ENCODE data around the gene GABRP.
"Not testable (repeated sequence)": the region's sequence is repeated elsewhere in the genome, so short reads cannot be mapped to it uniquely, and the experiment has no call there.

The GABRP gene

DNA sequence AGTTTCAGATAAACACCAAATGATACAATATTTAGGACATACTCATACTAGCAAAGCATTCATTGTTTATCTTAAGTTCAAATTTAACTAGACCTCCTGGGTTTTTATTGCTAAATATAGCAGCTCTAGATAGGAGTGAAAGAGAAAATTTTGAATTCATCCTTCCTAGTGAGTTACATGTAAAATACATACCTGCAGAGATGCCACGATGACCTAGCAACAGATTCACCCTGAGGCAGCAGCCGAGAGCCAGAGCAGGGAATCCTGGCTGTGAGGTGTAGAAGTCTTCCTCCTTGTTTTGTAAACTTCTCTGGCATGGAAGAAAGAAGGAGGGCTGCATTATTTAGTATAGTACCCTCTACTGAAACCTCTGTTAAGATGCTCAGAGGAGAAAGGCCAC is 25.9 kb upstream of the GABRP start:
- CTCF ChIA-PET: no interaction called here
- DNase-seq (ENCODE audit: low read depth, low spot score): no peak
- POLR2A ChIA-PET: no interaction called here
- H3K4me3 ChIP-seq (ENCODE audit: low read depth, low read length): no peak overlapping the region
- TF ChIP-seq, protein P1, sequence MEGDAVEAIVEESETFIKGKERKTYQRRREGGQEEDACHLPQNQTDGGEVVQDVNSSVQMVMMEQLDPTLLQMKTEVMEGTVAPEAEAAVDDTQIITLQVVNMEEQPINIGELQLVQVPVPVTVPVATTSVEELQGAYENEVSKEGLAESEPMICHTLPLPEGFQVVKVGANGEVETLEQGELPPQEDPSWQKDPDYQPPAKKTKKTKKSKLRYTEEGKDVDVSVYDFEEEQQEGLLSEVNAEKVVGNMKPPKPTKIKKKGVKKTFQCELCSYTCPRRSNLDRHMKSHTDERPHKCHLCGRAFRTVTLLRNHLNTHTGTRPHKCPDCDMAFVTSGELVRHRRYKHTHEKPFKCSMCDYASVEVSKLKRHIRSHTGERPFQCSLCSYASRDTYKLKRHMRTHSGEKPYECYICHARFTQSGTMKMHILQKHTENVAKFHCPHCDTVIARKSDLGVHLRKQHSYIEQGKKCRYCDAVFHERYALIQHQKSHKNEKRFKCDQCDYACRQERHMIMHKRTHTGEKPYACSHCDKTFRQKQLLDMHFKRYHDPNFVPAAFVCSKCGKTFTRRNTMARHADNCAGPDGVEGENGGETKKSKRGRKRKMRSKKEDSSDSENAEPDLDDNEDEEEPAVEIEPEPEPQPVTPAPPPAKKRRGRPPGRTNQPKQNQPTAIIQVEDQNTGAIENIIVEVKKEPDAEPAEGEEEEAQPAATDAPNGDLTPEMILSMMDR (IDR thresholded peaks at IDR 0.05; ENCODE audit: insufficient read depth, low read length, missing control alignments): no peak

DNA sequence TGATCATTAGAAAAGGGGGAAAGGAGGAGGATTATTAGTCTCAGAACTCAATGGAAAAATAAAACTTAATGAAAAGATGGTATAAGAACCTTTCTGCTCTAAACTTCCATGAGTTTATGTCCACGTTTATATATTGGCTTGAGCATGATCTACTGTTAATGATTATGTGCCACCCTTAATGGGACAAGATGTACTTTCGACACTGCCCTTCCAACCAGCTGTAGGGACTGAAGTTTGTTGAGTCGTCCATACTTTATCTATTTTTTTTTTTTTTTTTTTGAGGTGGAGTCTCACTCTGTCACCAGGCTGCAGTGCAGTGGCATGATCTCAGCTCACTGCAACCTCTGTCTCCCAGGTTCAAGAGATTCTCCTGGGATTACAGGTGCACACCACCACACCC is 25.0 kb upstream of the GABRP start:
- ChIA-PET POLR2A (no interaction called here), CTCF (interaction anchor here (0.8 kb wide), 1 partner anchor 33 kb away, joined by 3 read pairs; no protein-coding TSS in a partner anchor)
- no peak for DNase-seq (ENCODE audit: low read depth, low spot score)
- no peak overlapping the region for H3K4me3 ChIP-seq (ENCODE audit: low read depth, low read length)
- TF ChIP-seq, protein P1 (IDR thresholded peaks at IDR 0.05; ENCODE audit: insufficient read depth, low read length, missing control alignments): no peak

DNA sequence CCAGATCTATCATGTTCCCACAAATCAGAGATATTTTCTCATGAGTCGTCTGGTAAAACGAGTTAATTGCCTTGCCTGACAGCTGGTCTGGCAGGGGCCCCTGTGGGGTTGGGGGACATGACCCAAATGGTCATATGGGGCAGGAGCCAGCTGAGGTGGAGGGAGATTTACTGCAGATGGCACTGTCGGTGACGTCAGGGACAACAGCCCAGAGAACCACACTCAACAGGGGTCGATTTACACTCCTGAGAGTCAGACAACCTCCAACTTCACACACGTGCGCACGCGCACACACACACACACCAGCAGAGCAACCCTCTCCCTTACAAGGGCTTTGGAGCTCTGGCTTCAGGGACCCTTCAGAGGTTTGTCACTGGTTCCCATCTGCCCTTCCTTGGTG is 23.4 kb upstream of the GABRP start:
- no peak for DNase-seq (ENCODE audit: low read depth, low spot score)
- H3K4me3 ChIP-seq (ENCODE audit: low read depth, low read length): no peak overlapping the region
- CTCF ChIA-PET: no interaction called here
- POLR2A ChIA-PET: no interaction called here
- TF ChIP-seq, protein P1 (IDR thresholded peaks at IDR 0.05; ENCODE audit: insufficient read depth, low read length, missing control alignments): no peak

DNA sequence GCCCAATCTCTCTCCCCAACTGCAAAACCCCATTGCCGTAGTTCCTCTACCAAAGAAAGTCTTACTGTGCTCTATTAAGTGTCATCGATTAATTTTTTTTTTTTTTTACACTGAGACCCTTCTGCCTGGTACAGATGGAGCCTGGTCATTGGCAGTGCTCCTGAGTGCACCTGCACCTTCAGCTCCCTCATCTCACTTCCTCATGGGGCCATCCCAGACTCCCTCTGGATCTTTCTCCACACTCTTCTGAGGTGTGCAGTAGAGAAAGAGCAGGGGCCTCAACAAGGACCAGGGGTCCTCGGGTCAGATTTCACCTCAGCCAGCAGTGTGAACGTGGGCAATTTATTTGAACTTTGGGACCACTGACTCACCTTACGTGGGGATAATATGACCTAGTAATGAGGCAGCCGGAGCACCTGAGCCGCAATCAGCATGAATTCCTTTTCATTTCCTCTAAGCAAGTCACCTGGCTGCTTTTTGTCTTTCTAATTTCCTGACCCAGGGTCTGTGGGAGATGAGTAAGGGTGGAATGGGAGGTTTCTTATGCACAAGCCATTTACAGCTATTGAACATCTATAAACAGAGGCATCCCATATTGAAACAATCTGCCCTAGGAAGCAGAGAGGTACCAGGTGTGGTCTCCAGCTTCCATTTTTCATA is 22.3 kb upstream of the GABRP start:
- TF ChIP-seq, protein P1 (IDR thresholded peaks at IDR 0.05; ENCODE audit: insufficient read depth, low read length, missing control alignments): no peak
- no peak overlapping the region for H3K4me3 ChIP-seq (ENCODE audit: low read depth, low read length)
- ChIA-PET CTCF (no interaction called here), POLR2A (no interaction called here)
- DNase-seq (ENCODE audit: low read depth, low spot score): no peak

DNA sequence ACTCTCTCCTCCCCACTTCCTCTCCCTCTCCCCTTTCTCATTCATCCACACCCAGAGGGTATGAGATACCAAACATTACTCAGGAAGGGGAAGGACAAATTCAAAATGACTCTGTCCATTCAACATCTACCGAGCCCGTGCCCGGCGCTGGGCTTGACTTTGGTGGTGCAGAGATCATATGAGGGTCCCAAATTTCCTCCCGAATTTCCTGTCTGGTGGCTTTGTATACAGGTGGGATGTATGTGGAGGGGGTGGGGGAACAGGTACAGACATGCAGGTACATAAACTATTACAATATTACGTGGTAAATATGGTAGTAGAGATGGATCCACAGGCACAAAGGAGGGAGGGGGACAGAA is 21.8 kb upstream of the GABRP start:
- POLR2A ChIA-PET: no interaction called here
- no peak for DNase-seq (ENCODE audit: low read depth, low spot score)
- no peak overlapping the region for H3K4me3 ChIP-seq (ENCODE audit: low read depth, low read length)
- CTCF ChIA-PET: no interaction called here
- TF ChIP-seq, protein P1 (IDR thresholded peaks at IDR 0.05; ENCODE audit: insufficient read depth, low read length, missing control alignments): no peak

DNA sequence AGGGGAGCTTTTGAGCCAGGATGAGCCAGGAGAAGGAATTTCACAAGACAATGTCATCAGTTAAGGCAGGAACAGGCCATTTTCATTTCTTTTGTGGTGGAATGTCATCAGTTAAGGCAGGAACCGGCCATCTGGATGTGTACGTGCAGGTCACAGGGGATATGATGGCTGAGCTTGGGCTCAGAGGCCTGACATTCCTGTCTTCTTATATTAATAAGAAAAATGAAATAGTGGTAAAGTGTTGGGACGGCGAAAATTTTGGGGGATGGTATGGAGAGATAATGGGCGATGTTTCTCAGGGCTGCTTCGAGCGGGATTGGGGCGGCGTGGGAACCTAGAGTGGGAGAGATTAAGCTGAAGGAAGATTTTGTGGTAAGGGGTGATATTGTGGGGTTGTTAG is 21.2 kb upstream of the GABRP start:
- POLR2A ChIA-PET; H3K4me3 ChIP-seq (ENCODE audit: low read depth, low read length); DNase-seq (ENCODE audit: low read depth, low spot score): not testable (repeated sequence)
- CTCF ChIA-PET: interaction anchor here (1.4 kb wide), 1 partner anchor 18 kb away, joined by 3 read pairs; no protein-coding TSS in a partner anchor

DNA sequence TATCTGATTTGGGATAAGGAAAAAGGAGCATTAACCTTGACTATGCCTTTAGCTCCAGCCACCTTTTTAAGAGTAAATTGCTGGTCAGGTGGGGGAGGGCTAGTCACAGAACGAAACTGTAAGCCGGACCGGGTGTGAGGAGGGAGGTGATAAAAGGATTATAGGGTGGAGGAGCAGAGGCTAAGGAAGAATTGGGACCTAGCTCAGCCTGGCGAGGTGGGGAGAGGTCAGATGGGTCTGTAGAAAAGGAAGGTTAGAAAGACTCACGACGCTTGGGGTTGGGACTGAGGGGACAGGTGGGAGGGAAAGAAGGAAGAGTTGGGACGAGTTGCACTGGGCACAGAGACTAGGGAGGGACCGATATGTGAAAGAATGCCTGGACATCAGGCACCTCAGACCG is 17.7 kb upstream of the GABRP start:
- POLR2A ChIA-PET; H3K4me3 ChIP-seq (ENCODE audit: low read depth, low read length); CTCF ChIA-PET; DNase-seq (ENCODE audit: low read depth, low spot score): not testable (repeated sequence)

All from AG04449 (cell line).